Neuronal stem cell (in vitro differentiated cells): ENCODE measurements around the gene DKK1.

ENCODE experiments used
- DNase-seq: peaks from one replicate; pipeline ENCODE4 v3.0.0-alpha.2; 2013; ENCODE audit warnings: low spot score
- H2AFZ ChIP-seq: one replicate; pipeline ENCODE4 v1.6.1; 2013; ENCODE audit warnings: mild to moderate bottlenecking, low read length, inconsistent platforms
- H2AK5ac ChIP-seq: 2 replicates; pipeline ENCODE4 v1.6.1; 2013; ENCODE audit warnings: low read depth, mild to moderate bottlenecking, inconsistent platforms, low read length, moderate library complexity, mixed read lengths
- H2BK120ac ChIP-seq: 2 replicates; pipeline ENCODE4 v1.6.1; 2013; ENCODE audit warnings: low read depth, mild to moderate bottlenecking, inconsistent platforms, low read length, moderate library complexity, mixed read lengths
- H2BK12ac ChIP-seq: one replicate; pipeline ENCODE4 v1.6.1; 2013; ENCODE audit warnings: low read length, inconsistent platforms
- H2BK15ac ChIP-seq: 2 replicates; pipeline ENCODE4 v1.6.1; 2013; ENCODE audit warnings: mild to moderate bottlenecking, low read length, inconsistent platforms, mixed read lengths
- H2BK5ac ChIP-seq: one replicate; pipeline ENCODE4 v1.6.1; 2013; ENCODE audit warnings: inconsistent platforms, mild to moderate bottlenecking, low read length, moderate library complexity
- H3K14ac ChIP-seq: one replicate; pipeline ENCODE4 v1.6.1; 2013; ENCODE audit warnings: low read length, inconsistent platforms
- H3K18ac ChIP-seq: 2 replicates; pipeline ENCODE4 v1.6.1; 2013; ENCODE audit warnings: low read length, inconsistent platforms
- H3K23ac ChIP-seq: 2 replicates; pipeline ENCODE4 v1.6.1; 2013; ENCODE audit warnings: low read depth, mild to moderate bottlenecking, mixed read lengths, low read length, inconsistent platforms; ENCODE audit not compliant: poor library complexity
- H3K27ac ChIP-seq: replicated peaks from 3 replicates; pipeline ENCODE4 v1.5.1; 2013; ENCODE audit warnings: low read length, inconsistent platforms
- H3K27me3 ChIP-seq, 3 experiments: 2 replicates each; pipeline ENCODE4 v1.6.1; 2013; ENCODE audit warnings: low read length in 3 of 3, mild to moderate bottlenecking in 2 of 3, inconsistent platforms in 1 of 3, low read depth in 1 of 3, mixed read lengths in 1 of 3, moderate library complexity in 1 of 3; ENCODE audit not compliant: control insufficient read depth in 3 of 3, insufficient read depth in 3 of 3
- H3K36me3 ChIP-seq, 2 donors: replicated peaks in 1 of 2; 2 replicates each; pipeline ENCODE4 v1.6.1; 2013; ENCODE audit warnings: low read length in 2 of 2; ENCODE audit not compliant: control insufficient read depth in 2 of 2, insufficient read depth in 2 of 2
- H3K4ac ChIP-seq: 2 replicates; pipeline ENCODE4 v1.6.1; 2013; ENCODE audit warnings: inconsistent platforms, mild to moderate bottlenecking, low read length, moderate library complexity
- H3K4me1 ChIP-seq, 2 donors: 1 replicate in 1 of 2; 2 replicates in 1 of 2; pipeline ENCODE4 v1.6.1; 2013; ENCODE audit warnings: low read length in 2 of 2, low read depth in 1 of 2; ENCODE audit not compliant: control insufficient read depth in 2 of 2, insufficient read depth in 1 of 2
- H3K4me2 ChIP-seq: one replicate; pipeline ENCODE4 v1.6.1; 2013; ENCODE audit warnings: mild to moderate bottlenecking, low read length, inconsistent platforms; ENCODE audit not compliant: insufficient read depth, poor library complexity, severe bottlenecking
- H3K4me3 ChIP-seq, 2 donors: 2 replicates each; pipeline ENCODE4 v1.5.1; 2013; ENCODE audit warnings: low read length in 2 of 2, mild to moderate bottlenecking in 2 of 2, inconsistent platforms in 1 of 2, moderate library complexity in 1 of 2
- H3K79me1 ChIP-seq: one replicate; pipeline ENCODE4 v1.6.1; 2013; ENCODE audit warnings: low read depth, mild to moderate bottlenecking, inconsistent platforms, low read length, moderate library complexity
- H3K9ac ChIP-seq: one replicate; pipeline ENCODE4 v1.6.1; 2013; ENCODE audit warnings: mild to moderate bottlenecking, low read depth, low read length, inconsistent platforms; ENCODE audit not compliant: poor library complexity
- H3K9me3 ChIP-seq, 2 donors: replicated peaks in 1 of 2; 2 replicates each; pipeline versions ENCODE3 to v1.6.1; 2013; ENCODE audit warnings: low read length in 2 of 2, mild to moderate bottlenecking in 2 of 2, inconsistent platforms in 1 of 2, low read depth in 1 of 2, mixed read lengths in 1 of 2, moderate library complexity in 1 of 2; ENCODE audit not compliant: control insufficient read depth in 2 of 2, insufficient read depth in 1 of 2
- H4K8ac ChIP-seq: one replicate; pipeline ENCODE4 v1.6.1; 2013; ENCODE audit warnings: low read depth, mild to moderate bottlenecking, inconsistent platforms, low read length, moderate library complexity
- H4K91ac ChIP-seq: one replicate; pipeline ENCODE4 v1.6.1; 2013; ENCODE audit warnings: low read length, low read depth, mild to moderate bottlenecking, inconsistent platforms; ENCODE audit not compliant: poor library complexity
- WGBS, 2 donors: extraction: QIAGEN DNeasy Blood & Tissue Kit; methylation state at CpG; one replicate each; pipeline ENCODE4 v1.1.7; 2013; ENCODE audit warnings: missing lambda C conversion rate in 2 of 2, mixed read lengths in 1 of 2; ENCODE audit not compliant: insufficient read length in 2 of 2, insufficient replicate concordance in 1 of 2; ENCODE audit errors: extremely low coverage in 2 of 2; 5-methylcytosine and 5-hydroxymethylcytosine counted together

Gene DKK1

DNA sequence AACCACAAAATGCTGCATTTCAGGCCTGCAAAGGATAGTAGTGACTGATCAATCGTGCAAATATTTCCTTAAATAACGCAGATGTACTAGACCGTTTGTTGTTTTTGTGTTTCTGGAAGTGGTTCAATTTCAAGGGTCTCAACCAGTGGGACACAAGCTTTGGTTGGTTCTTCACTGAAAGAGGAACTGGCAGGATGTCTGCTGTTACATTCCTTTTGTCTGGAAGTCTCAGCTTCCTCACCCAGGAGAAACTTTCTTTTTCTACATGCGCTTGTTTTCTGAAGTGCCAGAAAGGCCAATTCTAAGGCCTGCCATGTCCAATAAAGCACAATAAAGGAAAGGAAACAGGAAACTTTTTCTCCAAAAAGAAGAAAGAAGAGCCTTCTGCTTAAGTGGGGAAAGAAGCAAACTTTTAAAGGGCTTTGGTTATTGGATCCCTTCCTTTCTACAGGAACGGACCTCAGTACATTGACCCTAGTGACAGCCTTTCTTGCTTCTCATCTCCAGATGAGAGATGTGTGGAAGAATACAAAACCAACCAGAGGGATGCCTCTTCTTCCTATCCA lies 4.1 kb downstream of the DKK1 start:
- Histone ChIP-seq H2BK15ac (no peak overlapping the region), H3K14ac (no peak overlapping the region), H3K4ac (no peak overlapping the region), H3K18ac (no peak overlapping the region), H2BK120ac (no peak overlapping the region), H2AK5ac (no peak overlapping the region), H3K9ac (no peak overlapping the region), H4K91ac (no peak overlapping the region), H2AFZ (peak overlapping the region; percentile 88), H2BK5ac (no peak overlapping the region), H3K9me3 (no peaks in the 10 kb centered on the region), H3K4me3 (peak overlapping the region in 1 of 2 donors; percentile 32), H3K4me1 (peaks cover 0 to 8% of the 10 kb centered on the region in 2 donors), H3K36me3 (no peaks in the 10 kb centered on the region), H3K79me1 (no peaks in the 10 kb centered on the region), H3K27ac (no peak overlapping the region), H4K8ac (no peak overlapping the region), H3K27me3 (peaks cover 0 to 32% (median 7%) of the 10 kb centered on the region in 3 experiments), H3K23ac (no peak overlapping the region), H3K4me2 (no peak overlapping the region), H2BK12ac (no peak overlapping the region)
- WGBS, 2 donors = no CpG with 5 or more reads among the region's 5 CpGs
- no peak for DNase-seq

DNA sequence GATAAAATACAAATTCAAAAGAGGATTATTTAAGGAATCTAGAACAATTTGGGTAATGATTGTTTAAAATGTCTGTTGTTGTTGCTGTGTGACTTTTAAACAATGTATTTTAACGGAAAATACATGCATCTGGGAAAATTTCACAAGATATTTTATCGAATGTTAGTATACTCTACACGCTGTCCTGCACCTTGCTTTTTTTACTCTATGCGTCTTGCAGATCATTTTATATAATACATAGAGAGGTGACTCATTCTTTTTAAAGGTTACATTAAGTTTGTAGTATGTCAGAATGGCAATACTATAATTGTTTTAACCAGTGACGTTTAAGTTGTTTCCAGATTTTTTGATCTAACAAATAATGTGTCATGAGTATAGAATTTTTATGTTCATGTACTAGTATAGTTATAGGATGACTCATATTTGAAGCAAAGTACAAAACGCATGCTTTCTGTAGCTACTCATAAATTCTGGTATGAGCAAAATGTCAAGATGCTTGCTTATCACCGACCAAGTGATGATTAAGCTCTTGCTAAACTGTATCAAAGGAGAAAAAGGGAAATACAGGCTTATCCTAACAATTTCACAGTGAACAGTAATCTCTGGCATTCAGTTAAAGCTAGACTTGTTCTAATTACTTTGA lies 4.9 kb downstream of the DKK1 start:
- no peak overlapping the region for H3K4me2 ChIP-seq
- no peak overlapping the region for H4K8ac ChIP-seq
- no CpG with 5 or more reads among the region's 7 CpGs for WGBS, 2 donors
- H3K27me3 ChIP-seq = peaks cover 0 to 25% (median 7%) of the 10 kb centered on the region in 3 experiments
- H2AFZ ChIP-seq = peak overlapping the region; percentile 88
- no peak overlapping the region for H2BK5ac ChIP-seq
- H3K4ac ChIP-seq = no peak overlapping the region
- H2BK12ac ChIP-seq = no peak overlapping the region
- H3K4me3 ChIP-seq = no peak overlapping the region
- H3K23ac ChIP-seq = no peak overlapping the region
- no peak overlapping the region for H4K91ac ChIP-seq
- H3K79me1 ChIP-seq = no peaks in the 10 kb centered on the region
- DNase-seq = no peak
- H3K18ac ChIP-seq = no peak overlapping the region
- H2BK120ac ChIP-seq = no peak overlapping the region
- H3K9ac ChIP-seq = no peak overlapping the region
- H3K9me3 ChIP-seq = no peaks in the 10 kb centered on the region
- H3K36me3 ChIP-seq = no peaks in the 10 kb centered on the region
- no peak overlapping the region for H3K27ac ChIP-seq
- H3K4me1 ChIP-seq = peaks cover 0 to 3% of the 10 kb centered on the region in 2 donors
- H2AK5ac ChIP-seq = no peak overlapping the region
- H3K14ac ChIP-seq = no peak overlapping the region
- H2BK15ac ChIP-seq = no peak overlapping the region

DNA sequence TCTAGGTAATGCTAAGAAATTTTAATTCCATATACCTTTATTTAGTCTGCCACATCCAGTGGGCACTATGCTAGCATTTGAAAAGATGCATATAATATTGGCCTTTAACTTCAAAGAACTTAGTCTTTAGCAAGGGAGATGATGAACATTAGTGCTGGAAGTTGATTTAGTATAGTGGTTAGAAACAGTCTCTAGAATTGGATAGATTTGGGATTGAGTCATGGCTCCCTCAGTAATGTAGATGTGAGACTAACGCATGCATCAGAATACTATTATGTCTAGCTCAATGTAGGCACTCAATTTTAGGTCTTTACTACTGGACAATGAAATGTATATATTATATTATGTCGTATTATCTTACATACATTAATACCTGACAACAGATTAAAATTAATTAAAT lies 5.8 kb downstream of the DKK1 start:
- no CpG with 5 or more reads among the region's 2 CpGs for WGBS, 2 donors
- H3K18ac ChIP-seq = no peak overlapping the region
- no peaks in the 10 kb centered on the region for H3K79me1 ChIP-seq
- no peaks in the 10 kb centered on the region for H3K9me3 ChIP-seq
- no peak overlapping the region for H3K14ac ChIP-seq
- no peak overlapping the region for H2BK15ac ChIP-seq
- no peak overlapping the region for H3K23ac ChIP-seq
- no peak for DNase-seq
- no peak overlapping the region for H2BK12ac ChIP-seq
- no peaks in the 10 kb centered on the region for H3K36me3 ChIP-seq
- no peak overlapping the region for H2AK5ac ChIP-seq
- H3K9ac ChIP-seq = no peak overlapping the region
- no peak overlapping the region for H2BK5ac ChIP-seq
- no peak overlapping the region for H3K4me2 ChIP-seq
- H3K27ac ChIP-seq = no peak overlapping the region
- H3K4me3 ChIP-seq = no peak overlapping the region
- no peak overlapping the region for H2BK120ac ChIP-seq
- no peaks in the 10 kb centered on the region for H3K4me1 ChIP-seq
- H4K8ac ChIP-seq = no peak overlapping the region
- no peak overlapping the region for H4K91ac ChIP-seq
- H2AFZ ChIP-seq = no peak overlapping the region
- H3K27me3 ChIP-seq = peaks cover 0 to 15% (median 0%) of the 10 kb centered on the region in 3 experiments
- H3K4ac ChIP-seq = no peak overlapping the region

DNA sequence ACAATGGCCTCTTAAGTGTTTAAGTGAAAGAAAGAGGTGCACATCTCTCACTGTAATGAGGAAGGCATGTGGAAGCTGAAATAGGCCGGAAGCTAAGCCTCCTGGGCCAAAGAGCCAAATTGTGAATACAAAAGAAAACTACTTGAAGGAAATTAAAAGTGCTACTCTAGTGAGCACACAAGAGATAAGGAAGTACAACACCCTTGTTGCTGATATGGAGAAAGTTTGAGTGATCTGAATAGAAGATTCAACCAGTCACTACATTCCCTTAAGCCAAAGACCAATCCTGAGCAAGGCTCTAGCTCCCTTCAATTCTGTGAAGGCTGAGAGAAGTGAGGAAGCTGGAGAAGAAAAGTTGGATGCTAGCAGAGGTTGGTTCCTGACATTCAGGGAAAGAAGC lies 8.2 kb downstream of the DKK1 start:
- no peak overlapping the region for H3K18ac ChIP-seq
- no peak overlapping the region for H3K9ac ChIP-seq
- no peak overlapping the region for H3K27ac ChIP-seq
- H3K27me3 ChIP-seq = no peaks in the 10 kb centered on the region
- no peak overlapping the region for H4K8ac ChIP-seq
- WGBS, 2 donors = no CpG with 5 or more reads among the region's 1 CpG
- peak overlapping the region; percentile 42 for H2AFZ ChIP-seq
- H2BK120ac ChIP-seq = no peak overlapping the region
- H3K4me1 ChIP-seq = no peaks in the 10 kb centered on the region
- H3K4me3 ChIP-seq = no peak overlapping the region
- no peak overlapping the region for H2BK15ac ChIP-seq
- H3K36me3 ChIP-seq = no peaks in the 10 kb centered on the region
- no peak overlapping the region for H2BK12ac ChIP-seq
- no peak overlapping the region for H2BK5ac ChIP-seq
- H4K91ac ChIP-seq = no peak overlapping the region
- H3K23ac ChIP-seq = no peak overlapping the region
- H3K9me3 ChIP-seq = no peaks in the 10 kb centered on the region
- no peak overlapping the region for H2AK5ac ChIP-seq
- H3K4me2 ChIP-seq = no peak overlapping the region
- no peak for DNase-seq
- H3K4ac ChIP-seq = no peak overlapping the region
- no peak overlapping the region for H3K14ac ChIP-seq
- no peaks in the 10 kb centered on the region for H3K79me1 ChIP-seq
